GM18517 (cell line): ENCODE data around the gene TMBIM1.
A peak's percentile ranks its signal among the peaks of the same experiment; 100 is the strongest.
"Not testable (repeated sequence)": the region's sequence is repeated elsewhere in the genome, so short reads cannot be mapped to it uniquely, and the experiment has no call there.

Source experiments
- ATAC-seq: cut with Tn5 transposase; IDR thresholded peaks from one replicate; pipeline ENCODE4 v1.9.1; 2021; ENCODE audit warnings: mild to moderate bottlenecking, moderate library complexity; ENCODE audit not compliant: unreplicated experiment

Gene TMBIM1

DNA sequence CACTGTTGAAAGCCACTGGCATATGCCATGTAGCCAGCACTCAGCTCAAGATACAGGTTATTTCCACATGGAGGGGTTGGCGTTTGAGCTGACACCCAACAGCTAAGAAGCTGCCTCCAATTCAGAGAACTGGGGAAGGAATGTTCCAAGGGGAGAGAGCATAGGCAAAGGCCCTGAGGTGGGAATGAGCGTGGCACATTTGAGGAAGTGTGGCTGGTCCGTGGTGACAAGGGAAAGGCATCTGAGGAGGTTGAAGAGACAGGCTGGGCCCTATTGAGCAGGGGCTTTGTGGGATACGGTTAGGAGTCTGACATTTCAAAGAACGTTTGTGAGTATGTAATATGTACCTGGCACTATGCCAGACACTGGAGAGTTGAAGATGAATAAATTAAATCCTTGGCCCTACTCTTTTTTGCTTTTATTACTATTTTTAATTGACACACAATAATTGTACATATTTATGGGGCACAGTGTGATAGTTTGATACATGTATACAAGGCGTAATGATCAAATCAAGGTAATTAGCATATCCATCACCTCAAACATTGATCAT, 27.6 kb upstream of the TMBIM1 start:
- no peak for ATAC-seq

GRCh38 chr2:218318241-218318640, 25.9 kb upstream of the TMBIM1 start:
- ATAC-seq = no peak

DNA sequence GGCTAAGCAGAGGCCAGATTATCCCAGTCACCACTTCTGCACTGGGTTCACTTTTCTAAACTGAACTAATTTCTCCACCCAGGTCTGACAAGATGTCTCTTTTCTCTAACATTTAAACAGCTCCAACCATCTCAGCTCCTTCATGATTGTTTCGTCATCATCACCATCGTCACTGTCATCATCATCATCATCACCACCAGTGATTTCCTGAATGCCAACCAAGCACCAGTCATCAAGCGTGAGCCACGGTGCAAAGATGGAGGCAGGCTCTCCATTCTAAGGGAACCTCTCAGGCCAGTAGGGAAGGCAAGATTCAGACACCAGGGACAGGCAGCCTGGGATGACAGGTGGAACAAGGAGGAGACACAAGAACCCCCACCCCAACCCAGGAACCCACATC, 25.5 kb upstream of the TMBIM1 start:
- ATAC-seq = no peak

DNA sequence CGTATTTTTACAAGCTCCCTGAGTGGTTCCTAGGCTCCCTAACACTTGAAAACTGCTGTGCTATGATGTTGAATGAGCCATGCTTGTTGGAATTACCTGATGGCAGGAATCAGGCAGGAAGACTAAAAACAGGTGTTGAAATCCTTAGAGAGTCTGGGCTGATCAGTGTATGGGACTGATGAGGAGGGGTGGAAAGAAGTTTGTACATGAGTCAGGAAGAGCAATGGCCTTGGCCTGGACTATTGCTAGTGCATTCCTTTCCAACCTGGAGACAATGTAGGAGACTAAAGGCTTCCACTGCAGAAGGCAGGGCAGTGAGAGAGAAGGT, 25.0 kb upstream of the TMBIM1 start:
- no peak for ATAC-seq

DNA sequence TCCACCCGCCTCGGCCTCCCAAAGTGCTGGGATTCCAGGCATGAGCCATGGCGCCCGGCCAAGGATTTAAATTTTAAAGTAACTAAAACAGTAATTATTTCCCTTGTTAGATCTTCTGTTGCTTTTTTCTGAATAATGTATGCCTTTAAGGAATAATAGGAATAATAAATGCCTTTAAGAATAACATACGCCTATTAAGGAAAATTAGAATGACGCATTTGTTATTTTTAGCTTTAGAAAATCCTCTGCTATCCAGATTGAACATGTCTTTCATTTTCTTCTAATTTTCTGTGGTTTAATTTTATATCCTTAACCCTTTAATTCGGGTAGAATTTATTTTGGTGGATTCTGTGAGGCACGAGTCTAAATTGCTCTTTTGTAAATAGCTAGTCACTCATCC, 23.1 kb upstream of the TMBIM1 start:
- ATAC-seq = no peak

DNA sequence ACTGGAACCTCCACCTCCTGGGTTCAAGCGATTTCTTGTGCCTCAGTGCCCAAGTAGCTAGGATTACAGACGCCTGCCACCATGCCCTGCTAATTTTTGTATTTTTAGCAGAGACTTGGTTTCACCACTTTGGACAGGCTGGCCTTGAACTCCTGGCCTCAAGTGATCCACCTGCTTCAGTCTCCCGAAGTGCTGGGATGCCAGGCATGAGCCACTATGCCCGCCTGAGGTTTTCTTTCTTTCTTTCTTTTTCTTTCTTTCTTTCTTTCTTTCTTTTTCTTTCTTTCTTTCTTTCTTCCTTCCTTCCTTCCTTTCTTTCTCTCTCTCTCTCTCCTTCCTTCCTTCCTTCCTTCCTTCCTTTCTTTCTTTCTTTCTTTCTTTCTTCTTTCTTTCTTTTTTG, 22.5 kb upstream of the TMBIM1 start:
- not testable (repeated sequence) for ATAC-seq

DNA sequence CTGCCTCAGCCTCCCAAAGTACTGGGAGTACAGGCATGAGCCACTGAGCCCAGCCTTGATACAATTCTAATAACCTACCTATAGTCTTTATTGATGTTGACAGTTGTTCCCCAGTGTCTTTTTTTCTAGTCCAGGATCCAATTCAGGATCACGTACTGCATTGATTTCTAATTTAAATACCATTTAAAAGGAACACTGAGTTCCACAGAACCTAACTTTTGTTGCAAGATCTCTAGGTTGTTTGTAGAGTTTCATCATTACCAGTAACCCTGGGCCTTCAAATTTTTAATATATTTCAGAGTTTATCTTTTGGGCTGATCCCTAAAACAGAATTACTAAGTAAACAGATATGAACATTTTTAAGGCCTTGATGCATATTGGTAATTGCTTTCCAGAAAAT, 21.1 kb upstream of the TMBIM1 start:
- no peak for ATAC-seq

DNA sequence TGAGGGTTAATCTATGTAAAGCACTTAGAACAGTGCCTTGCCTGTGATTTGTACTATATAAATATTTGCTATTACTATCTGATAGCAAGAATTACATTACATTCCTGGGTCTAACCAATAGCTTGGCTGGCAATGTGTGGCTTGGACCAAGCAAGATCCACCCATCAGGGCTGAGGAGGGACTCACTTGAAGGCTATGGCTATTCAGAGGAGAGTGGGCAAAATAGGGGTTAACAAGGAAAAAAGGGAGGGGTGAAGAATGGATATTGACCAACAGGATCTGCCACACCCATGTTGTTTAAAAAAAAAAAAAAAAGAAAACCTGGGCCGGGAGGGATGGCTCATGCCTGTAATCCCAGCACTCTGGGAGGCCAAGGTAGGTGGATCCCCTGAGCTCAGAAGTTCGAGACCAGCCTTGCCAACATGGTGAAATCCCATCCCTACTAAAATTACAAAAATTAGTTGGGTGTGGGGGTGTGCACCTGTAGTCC, 20.0 kb upstream of the TMBIM1 start:
- no peak for ATAC-seq

DNA sequence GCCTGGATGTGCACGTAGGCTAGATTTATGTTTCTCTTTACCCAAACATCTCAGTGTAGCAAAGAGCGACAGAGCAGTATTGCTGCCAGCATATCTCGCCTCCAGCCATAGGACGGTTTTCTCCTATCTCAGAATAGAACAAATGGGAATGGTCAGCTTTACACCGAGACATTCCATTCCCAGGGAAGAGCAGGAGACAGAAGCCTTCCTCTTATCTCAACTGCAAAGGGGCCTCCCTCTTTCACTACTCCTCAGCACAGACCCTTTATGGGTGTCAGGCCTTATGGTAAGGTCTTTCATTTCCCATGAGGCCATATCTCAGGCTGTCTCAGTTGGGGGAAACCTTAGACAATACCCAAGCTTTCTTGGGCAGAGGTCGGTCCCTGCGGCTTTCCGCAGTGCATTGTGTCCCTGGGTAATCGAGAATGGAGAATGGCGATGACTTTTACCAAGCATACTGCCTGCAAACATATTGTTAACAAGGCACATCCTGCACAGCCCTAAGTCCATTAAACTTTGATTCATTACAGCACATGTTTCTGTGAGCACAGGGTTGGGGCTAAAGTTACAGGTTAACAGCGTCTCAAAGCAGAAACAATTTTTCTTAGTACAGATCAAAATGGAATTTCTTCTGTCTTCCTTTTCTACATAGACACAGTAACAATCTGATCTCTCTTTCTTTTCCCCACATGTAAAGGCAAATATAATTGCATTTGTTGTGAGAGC, 19.4 kb upstream of the TMBIM1 start:
- ATAC-seq = not testable (repeated sequence)

DNA sequence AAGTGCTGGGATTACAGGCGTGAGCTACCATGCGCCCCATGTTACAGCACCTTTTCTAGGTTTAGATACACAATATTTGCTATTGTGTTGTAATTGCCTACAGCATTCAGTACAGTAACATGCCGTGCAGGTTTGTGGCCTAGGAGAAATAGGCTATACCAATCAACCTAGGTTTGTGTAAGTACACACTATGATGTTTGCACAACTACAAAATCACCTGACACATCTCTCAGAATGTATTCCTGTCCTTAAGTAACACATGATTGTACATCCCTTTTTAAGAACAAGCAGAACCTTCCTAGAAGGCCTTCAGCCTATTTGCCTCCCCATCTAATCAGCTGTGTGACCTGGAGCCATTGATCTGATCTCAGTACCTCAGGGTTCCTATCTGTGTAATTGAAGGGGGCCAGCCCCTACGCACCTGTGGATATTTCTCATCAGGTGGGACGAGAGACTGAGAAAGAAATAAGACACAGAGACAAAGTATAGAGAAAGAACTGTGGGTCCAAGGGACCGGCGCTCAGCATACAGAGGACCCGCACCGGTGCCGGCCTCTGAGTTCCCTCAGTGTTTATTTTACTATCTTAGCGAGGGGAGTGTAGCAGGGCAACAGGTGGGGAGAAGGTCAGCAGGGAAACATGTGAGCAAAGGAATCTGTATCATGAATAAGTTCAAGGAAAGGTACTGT, 18.7 kb upstream of the TMBIM1 start:
- no peak for ATAC-seq

GRCh38 chr2:218307415-218308090, 15.2 kb upstream of the TMBIM1 start:
- ATAC-seq = no peak

DNA sequence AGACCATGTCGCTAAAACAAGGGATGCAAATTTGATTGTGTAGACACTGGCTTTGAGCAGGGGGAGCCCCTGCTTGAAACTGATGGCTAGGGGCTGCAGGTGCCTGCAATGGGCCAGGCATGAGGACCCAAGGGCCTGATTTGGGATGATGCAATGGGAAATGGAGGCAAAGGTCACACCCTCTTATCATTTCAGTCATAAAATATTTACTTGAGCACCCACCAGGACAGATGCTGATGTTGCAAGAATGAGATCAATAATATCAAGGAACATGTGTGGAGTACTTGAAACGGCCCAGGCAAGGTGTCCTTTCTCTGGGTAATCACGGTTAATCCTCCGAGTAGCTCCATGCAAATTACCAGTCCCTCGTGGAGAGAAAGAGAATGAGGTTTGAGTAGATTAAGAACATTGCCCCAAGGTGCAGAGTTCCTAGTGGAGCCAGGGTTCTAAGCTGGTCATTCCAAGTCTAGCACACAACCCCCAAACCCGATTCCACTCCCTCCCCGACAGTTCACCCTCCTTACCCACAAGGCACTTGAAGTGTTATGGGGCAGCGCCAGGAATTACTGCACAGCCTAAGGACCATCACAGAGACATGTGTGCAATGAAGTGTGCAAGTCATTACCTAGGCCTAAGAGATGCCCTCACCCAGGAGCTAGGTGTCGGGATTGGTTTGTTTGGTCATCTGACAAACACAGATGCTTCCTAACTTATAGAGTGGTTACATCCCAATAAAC, 14.0 kb upstream of the TMBIM1 start:
- ATAC-seq = no peak

- no peak for ATAC-seq
These were observed 13.1 kb upstream of the TMBIM1 start for GRCh38 chr2:218305383-218305782.

GRCh38 chr2:218301176-218301819, 9.0 kb upstream of the TMBIM1 start:
- peak; percentile 80 for ATAC-seq

GRCh38 chr2:218300141-218300540, 7.8 kb upstream of the TMBIM1 start:
- no peak for ATAC-seq

DNA sequence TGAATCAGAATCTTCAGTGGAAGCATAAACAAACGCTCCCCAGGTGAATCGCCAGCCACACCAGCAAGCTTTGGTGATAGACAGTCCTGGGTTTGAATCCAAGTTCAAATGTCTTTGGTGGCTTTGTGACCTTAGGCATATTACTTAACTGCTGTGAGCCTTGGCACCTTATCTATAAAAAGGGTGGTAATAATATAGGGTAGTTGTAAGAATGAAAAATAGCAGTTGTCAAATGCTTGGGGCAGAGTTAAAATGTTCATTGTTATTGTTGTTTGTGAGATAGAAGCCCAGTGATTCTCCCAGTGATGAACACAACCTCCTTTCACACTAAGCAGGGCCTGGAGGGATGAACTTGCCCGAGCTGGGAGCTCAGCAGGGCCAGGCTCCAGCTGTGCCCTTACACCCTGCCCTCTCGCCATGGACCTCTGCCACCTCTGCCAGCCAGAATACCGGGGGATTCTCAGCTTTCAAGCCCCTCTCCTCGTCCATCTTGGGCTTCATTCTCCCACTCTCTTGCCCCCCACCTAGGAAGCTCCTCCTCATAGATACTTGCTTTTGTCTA, 6.1 kb upstream of the TMBIM1 start:
- no peak for ATAC-seq

- ATAC-seq = no peak
These were observed 4.5 kb upstream of the TMBIM1 start for GRCh38 chr2:218296847-218297246.

DNA sequence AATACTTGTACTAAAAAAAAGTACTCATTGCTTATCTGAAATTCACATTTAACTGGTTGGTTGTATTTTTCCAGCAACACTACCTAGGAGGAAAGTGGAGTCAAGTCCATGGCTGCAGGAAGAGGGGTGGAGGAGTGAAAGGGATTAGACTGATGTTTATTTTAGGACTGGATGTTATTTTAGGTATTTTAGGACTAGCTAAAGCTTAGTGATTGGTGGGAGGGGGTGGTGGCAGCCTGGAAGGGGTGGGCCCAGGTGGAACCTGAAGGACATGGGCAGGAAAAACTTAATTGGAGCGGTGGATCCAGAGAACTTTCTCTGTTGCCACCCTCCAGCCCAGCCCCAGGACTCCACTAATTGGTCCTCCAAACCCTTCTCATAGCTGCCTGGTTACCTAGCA, 3.9 kb upstream of the TMBIM1 start:
- no peak for ATAC-seq

GRCh38 chr2:218295029-218295428, 2.7 kb upstream of the TMBIM1 start:
- no peak for ATAC-seq

GRCh38 chr2:218294430-218295022, 2.2 kb upstream of the TMBIM1 start:
- ATAC-seq = no peak
